Thymus (tissue), 11 donors: Measurements from ENCODE around the gene TALDO1. TPM values are rescaled to one million over a fixed set of nuclear protein-coding genes. Genes with fewer than 3 reads are reported as not detected.
A peak's percentile ranks its signal among the peaks of the same experiment; 100 is the strongest.

Source experiments
- DNase-seq, 9 donors: peaks; one replicate each; pipeline ENCODE4 v3.0.0-alpha.2; 2013; ENCODE audit warnings: low spot score in 9 of 9, low read depth in 6 of 9, missing footprints in 1 of 9
- H3K27ac ChIP-seq, 2 donors: one replicate each; pipeline ENCODE4 v1.5.1; 2013; ENCODE audit warnings: control low read depth in 1 of 2, low read depth in 1 of 2, low read length in 1 of 2, mild to moderate bottlenecking in 1 of 2, moderate library complexity in 1 of 2
- H3K27me3 ChIP-seq, 2 donors: one replicate each; pipeline ENCODE4 v1.5.1; 2013; ENCODE audit warnings: low read length in 1 of 2; ENCODE audit not compliant: control insufficient read depth in 2 of 2, insufficient read depth in 1 of 2
- H3K36me3 ChIP-seq, 2 donors: one replicate each; pipeline ENCODE4 v1.5.1; 2013; ENCODE audit warnings: low read length in 1 of 2, mild to moderate bottlenecking in 1 of 2, moderate library complexity in 1 of 2; ENCODE audit not compliant: control insufficient read depth in 2 of 2, insufficient read depth in 2 of 2
- H3K4me1 ChIP-seq, 2 donors: one replicate each; pipeline ENCODE4 v1.5.1; 2013; ENCODE audit warnings: low read length in 2 of 2; ENCODE audit not compliant: control insufficient read depth in 2 of 2, insufficient read depth in 2 of 2
- H3K4me3 ChIP-seq, 2 donors: one replicate each; pipeline ENCODE4 v1.5.1; 2013; ENCODE audit warnings: low read length in 2 of 2, control low read depth in 1 of 2, mild to moderate bottlenecking in 1 of 2
- H3K9me3 ChIP-seq, 2 donors: one replicate each; pipeline ENCODE4 v1.5.1; 2013; ENCODE audit warnings: low read length in 1 of 2, mild to moderate bottlenecking in 1 of 2; ENCODE audit not compliant: control insufficient read depth in 2 of 2, insufficient read depth in 1 of 2
- WGBS: extraction: QIAGEN DNeasy Blood & Tissue Kit; methylation state at CpG from one replicate; pipeline ENCODE4 v1.1.7; 2013; 5-methylcytosine and 5-hydroxymethylcytosine counted together
- polyA plus RNA-seq: library from polyadenylated mRNA; stranded (reverse); fragments of 200-250 nt; gene quantifications from one replicate; pipeline ENCODE4 v1.2.3, GENCODE V29; 2013
- total RNA-seq: library from RNA; stranded (reverse); fragments of 120-200 nt; gene quantifications from one replicate; pipeline ENCODE4 v1.2.4, GENCODE V29; 2013
- donor health status: healthy.

The TALDO1 gene
- total and polyA plus RNA-seq, 2 donors, result 115 to 141 TPM

DNA sequence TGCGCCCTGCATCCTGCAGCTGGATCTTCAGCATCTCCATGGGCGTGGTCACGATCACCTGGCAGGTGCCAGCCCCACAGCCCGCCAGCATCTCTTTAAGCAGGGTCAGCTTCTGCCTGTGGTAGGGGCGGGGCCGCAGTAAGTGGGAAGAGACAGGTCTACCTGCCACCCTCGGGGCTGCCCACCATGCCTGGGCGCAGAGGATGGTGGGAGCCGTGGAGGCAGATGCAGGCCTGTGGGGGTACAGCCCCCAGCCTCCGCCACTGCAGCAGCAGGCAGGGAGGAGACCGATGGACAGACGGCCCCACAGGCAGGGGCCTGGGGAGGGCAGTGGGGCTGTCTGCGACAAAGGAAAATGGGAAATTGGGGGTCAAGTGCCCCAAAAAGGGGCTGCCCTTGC, 45.6 kb downstream of the TALDO1 start:
- H3K27ac ChIP-seq, result no peak overlapping the region
- H3K4me3 ChIP-seq, result no peak overlapping the region
- H3K9me3 ChIP-seq, result peaks cover 0 to 3% of the 10 kb centered on the region in 2 donors
- H3K4me1 ChIP-seq, result peaks cover 21 to 28% of the 10 kb centered on the region in 2 donors
- peaks cover 10 to 32% of the 10 kb centered on the region in 2 donors for H3K27me3 ChIP-seq
- WGBS, result 98% methylated on average over 13 of the region's 13 CpGs
- peaks cover 15 to 33% of the 10 kb centered on the region in 2 donors for H3K36me3 ChIP-seq
- DNase-seq, result no peak

- Histone ChIP-seq H3K27me3 (peaks cover 10 to 25% of the 10 kb centered on the region in 2 donors), H3K4me1 (peaks cover 25 to 31% of the 10 kb centered on the region in 2 donors), H3K9me3 (peaks cover 0 to 3% of the 10 kb centered on the region in 2 donors), H3K36me3 (peaks cover 15 to 33% of the 10 kb centered on the region in 2 donors), H3K4me3 (no peak overlapping the region), H3K27ac (no peak overlapping the region)
- 98% methylated on average over 7 of the region's 7 CpGs for WGBS
- DNase-seq, result no peak
Measured at GRCh38 chr11:793556-793955, 46.3 kb downstream of the TALDO1 start.

- H3K4me1 ChIP-seq, result peaks cover 25 to 31% of the 10 kb centered on the region in 2 donors
- peaks cover 7 to 19% of the 10 kb centered on the region in 2 donors for H3K27me3 ChIP-seq
- peaks cover 0 to 3% of the 10 kb centered on the region in 2 donors for H3K9me3 ChIP-seq
- WGBS, result 96% methylated on average over 31 of the region's 31 CpGs
- DNase-seq, result no peak
- no peak overlapping the region for H3K4me3 ChIP-seq
- H3K27ac ChIP-seq, result no peak overlapping the region
- H3K36me3 ChIP-seq, result peaks cover 18 to 37% of the 10 kb centered on the region in 2 donors
Measured at GRCh38 chr11:794013-794765, 46.9 kb downstream of the TALDO1 start.

DNA sequence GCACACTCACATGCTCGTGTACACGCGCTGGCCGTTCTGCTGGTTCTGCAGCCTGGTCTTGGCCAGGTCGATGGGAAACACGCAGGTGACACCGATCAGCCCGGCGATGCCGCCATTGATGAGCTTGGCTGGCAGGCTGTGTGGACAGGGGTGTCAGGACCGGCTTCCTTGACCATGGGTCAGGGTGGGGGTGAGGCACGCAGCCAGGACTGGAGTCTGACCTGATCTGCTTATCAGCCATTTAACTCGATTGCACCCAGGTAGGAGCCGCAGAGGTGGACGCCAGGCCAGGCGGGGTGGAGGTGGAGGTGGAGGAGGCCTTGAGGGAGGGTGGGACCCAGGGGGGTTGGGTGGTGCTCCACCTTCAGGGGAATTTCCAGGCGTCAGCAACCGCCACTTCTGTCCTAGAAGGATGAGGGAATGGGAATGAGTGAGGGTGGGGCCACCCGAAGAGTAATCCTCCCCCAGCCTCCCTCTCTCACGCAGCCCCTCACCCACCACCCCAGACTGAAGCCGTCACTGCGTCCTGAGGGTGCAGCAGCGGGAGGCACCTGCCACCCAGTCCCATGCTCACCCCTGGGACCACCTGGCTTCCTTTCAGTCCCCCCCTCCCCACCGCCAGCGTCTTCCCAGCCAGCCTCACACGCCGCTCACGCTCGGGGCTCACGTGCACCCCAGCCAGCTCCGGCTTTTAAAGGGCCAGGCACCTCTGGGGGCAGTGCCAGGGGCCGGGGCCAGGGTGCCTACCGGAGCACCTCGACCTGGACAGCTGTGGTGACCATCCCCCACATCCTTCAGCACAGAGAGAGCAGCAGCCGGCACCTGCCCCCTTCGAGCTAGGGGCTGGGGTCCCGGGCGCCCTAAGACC, 47.7 kb downstream of the TALDO1 start:
- Histone ChIP-seq H3K4me1 (peaks cover 25 to 31% of the 10 kb centered on the region in 2 donors), H3K9me3 (peaks cover 0 to 3% of the 10 kb centered on the region in 2 donors), H3K36me3 (peaks cover 22 to 46% of the 10 kb centered on the region in 2 donors), H3K27me3 (peaks cover 0 to 11% of the 10 kb centered on the region in 2 donors), H3K27ac (no peak overlapping the region), H3K4me3 (peak overlapping the region; percentile 81 to 82)
- DNase-seq, result peak in 2 of 9 donors; percentile 42 to 50
- 67% methylated on average over 38 of the region's 38 CpGs for WGBS

DNA sequence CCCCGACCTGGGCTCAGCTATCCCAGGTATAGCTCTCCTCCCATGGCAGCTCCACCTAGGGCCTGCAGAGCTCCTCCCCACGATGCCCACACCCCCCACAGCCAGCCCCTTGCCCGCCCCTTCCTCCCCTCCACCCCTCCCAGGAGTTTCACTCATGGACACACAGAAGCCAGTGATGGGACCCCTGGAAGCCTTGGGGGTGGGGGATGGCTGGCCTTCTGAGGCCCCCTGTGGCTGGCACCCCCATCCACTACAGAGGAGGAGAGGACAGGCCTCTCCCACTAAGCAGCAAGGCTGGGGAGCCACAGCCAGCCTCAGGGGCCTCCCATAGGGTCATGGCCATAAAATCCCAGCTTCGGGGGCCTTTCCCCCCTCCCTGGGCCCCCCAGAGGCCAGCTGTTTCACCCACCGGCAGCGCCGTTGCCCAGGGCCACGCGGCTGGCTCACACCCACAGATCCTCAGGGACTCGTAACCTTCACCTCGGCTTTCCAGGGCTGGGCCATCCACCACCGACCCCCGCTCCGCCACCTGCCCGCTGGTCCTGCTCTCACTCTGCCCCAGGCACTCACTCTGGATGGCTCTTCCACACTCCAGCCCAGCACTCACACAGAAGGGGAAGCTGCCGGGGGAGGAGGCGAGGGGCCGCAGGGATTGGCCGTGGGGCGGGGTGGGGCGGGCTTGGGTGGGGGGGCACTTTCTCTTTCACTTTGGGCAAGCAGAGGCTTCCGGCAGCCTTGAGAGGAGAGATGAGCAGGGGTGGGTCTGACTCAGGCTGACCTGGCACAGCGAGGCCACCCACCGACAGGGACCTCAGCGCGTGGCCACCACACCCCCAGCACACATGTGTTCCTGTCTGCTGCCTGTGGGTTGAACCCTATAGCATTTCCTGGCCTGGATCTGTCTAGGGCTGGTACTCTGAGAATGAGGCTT, 48.6 kb downstream of the TALDO1 start:
- Histone ChIP-seq H3K4me3 (peak overlapping the region; percentile 81 to 82), H3K27ac (peak overlapping the region; percentile 90 to 92), H3K36me3 (peaks cover 30 to 54% of the 10 kb centered on the region in 2 donors), H3K27me3 (peaks cover 0 to 2% of the 10 kb centered on the region in 2 donors), H3K4me1 (peaks cover 23 to 31% of the 10 kb centered on the region in 2 donors), H3K9me3 (peaks cover 0 to 3% of the 10 kb centered on the region in 2 donors)
- WGBS, result 7% methylated on average over 26 of the region's 26 CpGs
- DNase-seq, result peak in 5 of 9 donors; percentile 54 to 85 (median 74)

DNA sequence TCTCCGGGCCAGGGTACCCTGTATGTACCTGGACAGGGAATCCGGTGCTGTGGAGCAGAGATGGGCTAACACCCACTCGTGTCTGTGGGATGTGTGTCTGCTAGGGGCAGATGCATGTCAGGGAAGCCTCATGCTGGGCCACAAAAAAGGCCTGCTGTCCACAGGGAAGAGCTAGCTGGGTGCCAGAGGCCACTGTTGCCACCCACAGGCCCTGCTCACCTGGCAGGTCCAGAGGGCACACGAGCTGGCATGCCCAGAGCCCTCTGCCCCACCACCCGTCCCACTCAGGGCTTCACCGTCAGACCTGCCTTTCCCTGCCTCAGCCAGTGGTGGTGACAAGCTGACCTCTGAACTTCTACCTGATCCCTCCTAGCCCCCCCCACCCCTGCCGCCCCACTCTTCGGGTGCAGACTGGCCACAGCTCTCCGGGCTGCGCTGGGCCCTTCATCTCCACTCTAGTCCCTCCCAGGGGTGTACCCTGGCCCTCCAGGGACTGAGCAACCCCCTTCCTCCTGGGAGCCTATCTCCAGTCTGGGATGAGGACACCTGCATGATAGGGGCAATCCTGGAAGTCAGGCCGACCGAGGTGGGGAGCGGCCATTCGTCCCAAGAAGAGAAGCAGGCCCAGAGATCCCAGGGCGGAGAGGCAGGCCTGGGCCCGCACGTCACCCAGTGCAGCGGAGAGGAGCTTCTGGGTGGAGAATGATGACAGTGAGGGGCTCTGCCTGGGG, 49.5 kb downstream of the TALDO1 start:
- peaks cover 34 to 53% of the 10 kb centered on the region in 2 donors for H3K36me3 ChIP-seq
- no peaks in the 10 kb centered on the region for H3K27me3 ChIP-seq
- H3K4me3 ChIP-seq, result peak overlapping the region; percentile 81 to 82
- peaks cover 21 to 31% of the 10 kb centered on the region in 2 donors for H3K4me1 ChIP-seq
- 38% methylated on average over 18 of the region's 18 CpGs for WGBS
- DNase-seq, result no peak
- H3K9me3 ChIP-seq, result peaks cover 0 to 3% of the 10 kb centered on the region in 2 donors
- peak overlapping the region; percentile 90 to 92 for H3K27ac ChIP-seq

- peaks cover 21 to 32% of the 10 kb centered on the region in 2 donors for H3K4me1 ChIP-seq
- H3K27me3 ChIP-seq, result no peaks in the 10 kb centered on the region
- peak in 6 of 9 donors; percentile 52 to 85 (median 70) for DNase-seq
- WGBS, result under 1% methylated on average over 57 of the region's 57 CpGs
- peak overlapping the region; percentile 90 to 92 for H3K27ac ChIP-seq
- H3K9me3 ChIP-seq, result peaks cover 0 to 3% of the 10 kb centered on the region in 2 donors
- H3K36me3 ChIP-seq, result peaks cover 35 to 54% of the 10 kb centered on the region in 2 donors
- H3K4me3 ChIP-seq, result peak overlapping the region; percentile 81 to 82
Measured at GRCh38 chr11:797296-798092, 50.2 kb downstream of the TALDO1 start.
